ENCODE measurements around the gene RNF180.

DNA sequence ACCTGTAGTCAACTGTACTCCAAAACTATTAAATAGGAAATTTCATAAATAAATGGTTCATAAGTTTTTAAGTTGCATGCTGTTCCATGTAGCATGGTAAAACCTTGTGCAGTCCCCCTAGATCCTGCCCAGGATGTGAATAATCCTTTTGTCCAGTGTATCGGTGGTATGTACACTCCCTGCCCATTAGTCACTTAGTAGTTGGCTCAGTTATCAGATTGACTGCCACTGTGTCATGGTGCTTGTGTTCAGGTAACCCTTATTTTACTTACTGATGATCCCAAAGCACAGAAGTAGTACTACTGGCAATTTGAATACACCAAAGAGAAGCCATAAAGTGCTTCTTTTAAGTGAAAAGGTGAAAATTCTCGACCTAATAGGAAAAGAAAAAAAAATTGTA is 134.2 kb downstream of the RNF180 start:
- no peak for TF ChIP-seq EZH2 (IDR thresholded peaks at IDR 0.05; ENCODE audit: borderline replicate concordance, low read depth, low read length, severe bottlenecking)
- TF ChIP-seq, protein P1, sequence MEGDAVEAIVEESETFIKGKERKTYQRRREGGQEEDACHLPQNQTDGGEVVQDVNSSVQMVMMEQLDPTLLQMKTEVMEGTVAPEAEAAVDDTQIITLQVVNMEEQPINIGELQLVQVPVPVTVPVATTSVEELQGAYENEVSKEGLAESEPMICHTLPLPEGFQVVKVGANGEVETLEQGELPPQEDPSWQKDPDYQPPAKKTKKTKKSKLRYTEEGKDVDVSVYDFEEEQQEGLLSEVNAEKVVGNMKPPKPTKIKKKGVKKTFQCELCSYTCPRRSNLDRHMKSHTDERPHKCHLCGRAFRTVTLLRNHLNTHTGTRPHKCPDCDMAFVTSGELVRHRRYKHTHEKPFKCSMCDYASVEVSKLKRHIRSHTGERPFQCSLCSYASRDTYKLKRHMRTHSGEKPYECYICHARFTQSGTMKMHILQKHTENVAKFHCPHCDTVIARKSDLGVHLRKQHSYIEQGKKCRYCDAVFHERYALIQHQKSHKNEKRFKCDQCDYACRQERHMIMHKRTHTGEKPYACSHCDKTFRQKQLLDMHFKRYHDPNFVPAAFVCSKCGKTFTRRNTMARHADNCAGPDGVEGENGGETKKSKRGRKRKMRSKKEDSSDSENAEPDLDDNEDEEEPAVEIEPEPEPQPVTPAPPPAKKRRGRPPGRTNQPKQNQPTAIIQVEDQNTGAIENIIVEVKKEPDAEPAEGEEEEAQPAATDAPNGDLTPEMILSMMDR (IDR thresholded peaks at IDR 0.05; ENCODE audit: borderline replicate concordance, extremely low read depth, low read length, poor library complexity, severe bottlenecking), result no peak
